ENCODE results near the gene ANKRD44.
A peak's percentile ranks its signal among the peaks of the same experiment; 100 is the strongest.
"Not testable (repeated sequence)": the region's sequence is repeated elsewhere in the genome, so short reads cannot be mapped to it uniquely, and the experiment has no call there.

ANKRD44 gene

DNA sequence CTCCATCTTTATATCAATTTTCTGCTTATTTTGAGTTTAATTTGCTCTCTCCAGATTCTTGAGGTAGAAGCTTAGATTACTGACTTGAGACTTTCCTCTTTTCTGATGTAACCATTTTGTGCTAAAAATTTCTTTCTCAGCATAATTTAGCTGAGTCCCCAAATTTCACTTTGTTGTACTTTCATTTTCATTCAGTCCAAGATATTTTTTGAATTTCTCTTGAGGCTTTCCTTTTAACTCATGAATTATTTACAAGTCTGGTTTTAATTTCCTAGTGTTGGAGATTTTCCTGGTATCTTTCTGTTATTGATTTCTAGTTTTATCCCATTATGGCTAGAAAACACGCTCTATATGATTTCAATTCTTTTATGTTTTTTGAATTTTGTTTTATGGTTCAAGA, 239.4 kb downstream of the ANKRD44 start:
- DNase-seq = no peak

DNA sequence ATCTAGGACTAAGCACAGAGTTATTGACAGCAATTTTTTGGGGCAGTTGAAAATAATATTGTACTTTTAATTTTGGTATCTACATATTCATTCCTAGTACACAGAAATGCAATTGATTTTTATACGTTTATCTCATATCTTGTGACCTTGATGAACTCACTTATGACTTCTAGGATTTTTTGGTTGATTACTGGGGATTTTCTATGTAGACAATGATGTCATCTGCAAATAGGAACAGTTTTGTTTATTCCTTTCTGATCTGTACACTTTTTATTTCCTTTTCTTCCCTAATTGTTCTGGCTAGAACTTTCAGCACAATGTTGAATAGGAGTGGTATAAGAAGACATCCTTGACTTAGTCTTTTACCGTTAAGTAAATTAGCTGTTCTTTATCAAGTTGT, 240.6 kb downstream of the ANKRD44 start:
- no peak for DNase-seq

DNA sequence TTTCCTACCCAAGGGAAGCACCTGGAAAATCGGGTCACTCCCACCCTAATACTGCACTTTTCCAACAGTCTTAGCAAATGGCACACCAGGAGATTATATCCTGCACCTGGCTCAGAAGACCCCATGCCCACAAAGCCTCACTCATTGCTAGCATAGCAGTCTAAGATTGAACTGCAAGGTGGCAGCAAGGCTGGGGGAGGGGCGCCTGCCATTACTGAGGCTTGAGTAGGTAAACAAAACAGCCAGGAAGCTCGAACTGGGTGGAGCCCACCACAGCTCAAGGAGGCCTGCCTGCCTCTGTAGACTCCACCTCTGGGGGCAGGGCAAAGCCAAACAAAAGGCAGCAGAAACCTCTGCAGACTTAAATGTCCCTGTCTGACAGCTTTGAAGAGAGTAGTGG, 248.0 kb downstream of the ANKRD44 start:
- DNase-seq = not testable (repeated sequence)

DNA sequence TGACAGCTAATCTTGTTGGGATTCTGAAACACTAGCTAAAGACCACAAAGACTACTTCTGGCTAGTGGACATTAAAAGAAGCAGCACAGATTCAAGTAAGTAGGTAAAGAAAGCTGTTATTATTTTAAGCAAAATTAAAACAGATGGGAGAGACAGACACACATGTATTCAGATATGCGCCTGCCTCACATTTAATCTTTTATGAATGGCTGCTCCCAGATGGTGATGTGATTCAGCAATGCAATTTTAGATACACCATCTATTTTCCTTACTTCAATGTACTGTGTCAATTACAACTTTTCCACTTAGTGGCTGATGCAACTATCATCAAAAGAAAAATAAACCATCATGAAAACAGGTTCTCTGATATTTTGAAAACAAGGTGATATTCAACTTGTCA, 251.1 kb downstream of the ANKRD44 start:
- DNase-seq = no peak

DNA sequence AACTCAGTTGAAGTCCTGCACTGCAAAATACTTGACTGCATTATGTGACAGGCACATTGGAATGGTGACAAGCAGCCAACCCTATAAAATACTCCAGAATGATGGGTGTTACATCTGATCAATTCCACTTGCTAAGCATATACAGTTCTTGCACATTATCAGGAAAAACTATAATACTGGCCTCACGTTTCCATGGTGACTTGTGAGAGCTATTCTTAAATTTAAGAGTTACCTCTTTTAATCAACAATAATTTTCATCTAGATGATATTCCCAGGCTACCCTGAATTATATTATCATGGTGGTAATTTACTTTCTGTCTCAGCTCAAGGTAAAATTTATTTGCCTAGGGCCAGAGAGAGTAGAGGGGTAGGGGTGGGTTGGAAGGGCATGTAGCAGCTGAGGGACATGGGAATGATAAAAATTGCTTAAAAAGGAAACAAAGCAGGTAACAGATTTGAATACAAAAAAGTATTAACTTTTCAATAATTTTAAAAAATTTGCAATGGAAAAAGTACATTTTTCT, 251.7 kb downstream of the ANKRD44 start:
- DNase-seq = no peak

DNA sequence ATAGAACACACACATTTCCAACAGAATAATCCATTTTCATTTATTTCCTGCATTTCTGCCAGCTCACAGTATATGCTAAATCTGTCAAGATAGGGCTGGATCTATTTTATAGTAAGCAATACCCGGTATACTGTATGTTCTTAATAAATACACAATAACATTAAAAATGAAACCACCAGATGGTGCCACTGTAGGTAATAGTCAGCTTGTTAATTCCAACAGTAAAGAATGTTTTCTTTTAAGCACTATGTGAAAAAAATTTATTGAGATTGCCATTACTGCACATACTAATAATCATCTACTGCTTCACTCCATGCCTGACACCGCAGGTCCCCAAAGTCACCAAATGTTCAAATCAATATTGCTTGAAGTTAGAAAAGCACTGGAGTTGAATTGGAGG, 252.6 kb downstream of the ANKRD44 start:
- DNase-seq = no peak

DNA sequence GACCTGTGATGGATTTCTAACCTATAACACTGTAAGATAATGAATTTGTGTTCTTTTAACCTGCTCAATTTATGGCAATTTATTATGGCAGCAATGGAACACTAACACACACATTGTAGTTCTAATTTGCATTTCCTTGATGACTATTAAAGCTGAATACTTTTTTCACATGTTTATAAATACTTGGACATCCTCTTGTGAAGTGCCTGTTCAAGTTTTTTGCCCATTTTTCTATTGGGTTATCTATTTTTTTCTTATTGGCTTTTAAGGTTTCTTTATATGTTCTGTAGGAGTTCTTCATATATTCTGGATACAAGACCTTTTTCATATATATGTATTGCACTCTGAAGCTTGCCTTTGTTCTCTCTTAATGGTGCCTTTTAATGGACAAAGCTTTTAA, 255.5 kb downstream of the ANKRD44 start:
- no peak for DNase-seq

DNA sequence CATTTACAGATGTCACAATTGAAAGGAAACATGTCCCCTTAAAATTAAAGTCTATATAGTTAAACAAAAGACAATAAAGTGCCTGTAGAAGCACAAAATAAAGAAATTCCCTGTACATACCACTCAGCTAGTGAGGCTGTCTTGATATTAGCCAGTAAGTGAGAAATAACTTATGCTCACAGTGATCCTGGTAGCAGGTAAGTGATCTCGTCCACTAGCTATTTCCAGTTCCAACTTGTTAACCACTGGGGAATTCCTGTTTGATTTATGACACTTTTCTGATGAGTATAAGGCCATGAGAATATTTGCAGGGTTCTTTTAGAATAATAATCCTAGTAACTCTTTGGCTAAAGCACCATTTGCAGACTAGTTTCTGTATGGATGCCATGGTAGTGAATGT, 256.1 kb downstream of the ANKRD44 start:
- no peak for DNase-seq

DNA sequence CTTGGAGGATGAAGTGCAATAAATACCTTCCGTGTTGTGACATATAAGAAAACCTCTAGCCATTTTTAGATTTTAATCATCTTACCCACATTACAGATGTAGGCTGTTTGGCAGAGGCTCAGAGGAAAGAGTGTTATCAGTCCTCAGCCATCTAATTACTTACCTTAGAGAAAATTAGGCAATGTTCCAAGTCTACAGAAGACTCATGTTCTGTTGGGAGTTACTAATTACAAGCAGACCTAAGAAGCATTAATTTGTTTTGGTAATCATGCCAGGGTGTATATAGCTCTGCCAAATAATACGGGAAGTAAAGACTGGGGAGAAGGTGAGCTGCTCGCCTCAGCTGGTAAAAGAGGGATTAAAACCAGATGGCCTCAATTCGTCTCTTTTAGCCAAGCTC, 258.2 kb downstream of the ANKRD44 start:
- DNase-seq = no peak

DNA sequence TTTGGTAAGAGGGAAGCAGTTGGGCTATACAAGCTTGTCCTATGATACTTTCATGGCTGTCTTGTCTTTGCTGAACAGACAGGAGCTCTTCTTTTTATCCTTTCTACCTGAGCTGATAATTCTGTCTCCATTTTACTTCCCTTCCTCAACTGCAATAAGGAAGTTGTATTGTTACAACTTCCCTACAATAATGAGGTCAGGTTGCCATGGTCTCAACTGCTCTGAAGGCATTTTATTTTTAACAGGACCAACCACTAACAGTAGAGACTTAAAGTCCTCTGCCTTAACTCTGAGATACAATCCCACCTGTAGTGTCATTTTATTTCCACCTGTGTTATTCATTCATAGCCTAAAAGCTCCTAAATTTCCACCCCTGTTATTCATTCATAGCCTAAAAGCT, 265.5 kb downstream of the ANKRD44 start:
- no peak for DNase-seq

DNA sequence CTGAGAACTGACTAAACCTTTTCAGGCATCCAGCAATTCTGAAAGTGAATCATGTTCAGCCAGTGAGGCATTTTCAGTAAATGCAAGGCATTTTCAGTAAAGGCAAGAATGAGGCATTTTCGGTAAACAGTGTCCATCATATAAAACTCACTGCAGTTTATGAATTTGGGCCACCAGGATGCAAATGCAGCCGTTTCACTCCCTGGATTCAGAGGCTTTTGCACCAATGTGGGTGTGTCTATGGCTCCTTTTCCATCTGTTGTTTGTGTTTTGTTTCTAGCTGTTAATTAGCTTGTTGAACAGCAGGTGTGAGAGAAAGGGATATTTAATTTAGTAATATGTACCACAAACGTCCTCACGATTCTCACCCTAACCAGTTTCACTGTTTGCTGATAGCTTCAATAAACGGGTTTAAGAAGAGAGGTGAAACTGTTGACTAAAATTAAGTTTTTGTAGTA, 267.8 kb downstream of the ANKRD44 start:
- no peak for DNase-seq

DNA sequence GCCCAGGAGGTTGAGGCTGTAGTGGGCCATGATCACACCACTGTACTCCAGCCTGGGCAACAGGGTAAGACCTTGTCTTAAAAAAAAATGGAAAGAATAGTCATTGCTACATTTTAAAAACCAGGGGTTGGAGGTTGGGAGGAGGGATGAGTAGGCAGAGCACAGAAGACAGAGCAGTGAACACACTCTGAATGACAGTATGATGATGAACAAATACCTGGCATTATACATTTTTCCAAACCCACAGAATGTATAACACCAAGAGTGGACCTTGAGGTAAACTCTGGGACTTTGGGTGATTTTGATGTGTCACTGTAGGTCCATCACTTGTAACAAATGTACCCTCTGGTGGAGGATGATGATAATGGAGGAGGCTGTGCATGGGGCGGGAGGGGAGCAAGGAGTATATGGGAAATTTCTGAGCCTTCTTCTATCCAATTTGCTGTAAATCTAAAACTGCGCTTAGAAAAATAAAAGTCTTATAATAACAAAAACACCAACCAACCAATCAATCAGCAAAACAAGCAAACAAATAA, 272.6 kb downstream of the ANKRD44 start:
- no peak for DNase-seq

DNA sequence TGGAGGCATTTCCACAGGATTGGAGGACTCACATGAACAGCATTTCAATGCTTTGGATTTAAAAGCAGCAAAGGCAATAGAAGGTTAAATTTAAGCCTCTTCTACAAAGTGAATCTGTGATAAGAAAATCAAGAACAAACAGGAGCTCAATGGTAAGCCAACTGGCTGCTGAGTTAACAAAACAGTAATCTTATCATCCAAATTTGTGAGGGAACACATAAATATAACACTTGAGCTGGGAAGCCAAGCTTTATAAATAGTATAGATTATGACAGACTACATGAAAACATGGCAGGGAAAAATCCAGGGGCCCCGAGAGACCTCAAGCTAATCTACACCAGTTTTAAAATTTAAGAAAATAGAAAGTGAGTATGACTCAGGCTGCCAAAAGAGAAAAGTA, 275.6 kb downstream of the ANKRD44 start:
- no peak for DNase-seq

DNA sequence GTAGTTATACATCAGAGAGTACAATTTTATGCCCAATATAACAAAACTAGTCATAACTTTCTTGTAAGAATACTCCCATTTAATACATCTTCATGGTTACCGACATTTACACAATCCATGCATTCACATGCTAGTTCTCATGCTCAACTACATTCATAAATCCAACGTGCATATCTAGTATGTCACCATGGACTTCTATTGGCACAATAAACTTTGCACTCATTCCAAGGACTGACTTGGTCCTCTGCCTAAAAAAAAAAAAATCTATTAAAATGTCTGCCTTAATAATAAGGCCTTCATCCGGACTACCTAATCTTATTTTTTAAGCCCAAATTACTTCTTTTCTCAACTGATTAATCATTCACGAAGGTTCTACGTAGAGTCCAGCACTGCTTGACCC, 276.3 kb downstream of the ANKRD44 start:
- no peak for DNase-seq

DNA sequence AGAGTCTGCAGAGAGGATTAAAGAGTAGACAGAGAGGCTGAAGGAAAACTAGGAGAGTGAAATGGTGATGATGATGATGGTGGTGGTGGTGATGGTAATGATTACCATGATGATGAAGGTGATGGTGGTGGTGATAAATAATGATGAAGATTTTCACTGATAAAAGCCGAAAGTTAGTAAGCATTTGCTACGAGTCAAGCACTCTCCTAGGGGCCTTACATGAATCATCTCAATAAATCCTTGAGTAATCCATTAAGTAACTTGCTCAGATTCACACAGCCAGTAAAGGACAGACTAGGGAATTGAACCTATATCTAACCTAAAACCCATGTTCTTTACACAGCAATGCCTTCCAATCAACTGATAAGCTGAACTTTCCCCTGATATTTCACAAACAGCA, 277.4 kb downstream of the ANKRD44 start:
- no peak for DNase-seq

DNA sequence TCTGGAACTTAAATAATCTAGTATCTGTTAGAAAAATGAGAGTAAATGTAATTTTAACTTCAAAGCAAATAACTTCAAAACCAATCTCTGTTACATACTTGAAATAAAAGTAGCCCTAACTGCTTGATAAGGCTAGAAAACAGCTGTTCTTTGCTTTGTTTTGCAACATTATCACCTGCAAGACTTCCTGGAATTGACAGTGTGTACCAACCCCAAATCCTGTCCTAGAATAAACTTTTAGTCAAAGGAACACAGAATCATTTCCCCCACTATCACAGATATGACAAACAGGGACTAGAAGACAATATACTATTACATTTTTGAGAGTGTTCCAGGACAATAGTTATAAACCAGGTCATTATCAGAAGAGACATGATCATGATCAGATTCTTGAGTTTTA, 278.8 kb downstream of the ANKRD44 start:
- DNase-seq = no peak

DNA sequence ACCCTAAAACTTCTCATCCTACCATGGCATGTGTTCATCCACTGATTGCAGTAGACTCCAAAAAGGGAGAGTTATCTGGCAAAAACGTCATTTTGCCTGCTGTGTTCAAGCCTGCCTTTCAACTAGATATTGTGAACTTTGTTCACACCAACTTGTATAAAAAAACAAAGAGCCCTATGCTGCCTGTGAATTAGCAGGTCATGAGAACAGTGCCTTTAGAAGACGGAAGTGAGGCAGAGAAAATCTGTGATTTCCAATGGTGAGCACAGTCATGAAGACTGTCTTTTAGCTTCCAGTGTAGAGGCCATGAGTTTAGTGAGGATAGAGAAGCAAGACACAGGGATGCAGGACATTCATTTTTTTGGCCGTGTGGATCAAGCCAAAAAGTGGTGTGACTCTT, 280.5 kb downstream of the ANKRD44 start:
- no peak for DNase-seq

DNA sequence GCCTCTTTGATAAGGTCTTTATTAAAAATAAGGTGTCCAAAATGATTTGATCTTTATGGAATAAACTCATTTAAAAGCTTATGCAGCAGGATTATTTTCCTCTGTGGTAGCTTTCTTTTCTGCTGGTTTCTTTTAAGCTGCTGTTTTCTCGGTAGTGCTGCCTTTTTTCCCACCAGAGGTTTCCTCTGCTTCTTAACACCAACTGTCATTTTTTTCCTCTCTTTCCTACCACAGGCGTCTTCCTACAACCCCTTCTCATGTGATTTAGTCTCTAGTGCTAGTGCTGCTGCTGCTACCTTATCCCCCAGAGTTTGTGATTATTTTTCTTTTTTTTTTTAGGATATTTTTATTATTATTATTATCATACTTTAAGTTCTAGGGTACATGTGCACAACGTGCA, 281.9 kb downstream of the ANKRD44 start:
- DNase-seq = no peak

DNA sequence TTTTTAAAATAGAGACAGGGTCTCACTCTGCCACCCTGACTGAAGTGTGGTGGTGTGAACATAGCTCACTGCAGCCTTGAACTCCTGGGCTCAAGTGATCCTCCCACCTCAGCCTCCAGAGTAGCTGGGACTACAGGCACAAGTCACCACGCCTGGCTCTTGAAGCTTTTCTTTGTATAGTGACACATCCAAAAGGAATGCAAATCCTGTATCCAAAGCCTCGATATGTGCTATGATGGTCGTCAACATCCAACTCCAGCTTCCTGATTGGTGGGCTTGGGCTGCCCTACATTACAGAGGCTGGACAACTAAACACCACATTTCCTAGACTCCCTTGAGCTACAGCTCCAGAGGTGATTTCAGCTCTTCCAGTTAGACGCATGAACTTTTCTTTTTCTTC, 282.4 kb downstream of the ANKRD44 start:
- peak; percentile 40 for DNase-seq

DNA sequence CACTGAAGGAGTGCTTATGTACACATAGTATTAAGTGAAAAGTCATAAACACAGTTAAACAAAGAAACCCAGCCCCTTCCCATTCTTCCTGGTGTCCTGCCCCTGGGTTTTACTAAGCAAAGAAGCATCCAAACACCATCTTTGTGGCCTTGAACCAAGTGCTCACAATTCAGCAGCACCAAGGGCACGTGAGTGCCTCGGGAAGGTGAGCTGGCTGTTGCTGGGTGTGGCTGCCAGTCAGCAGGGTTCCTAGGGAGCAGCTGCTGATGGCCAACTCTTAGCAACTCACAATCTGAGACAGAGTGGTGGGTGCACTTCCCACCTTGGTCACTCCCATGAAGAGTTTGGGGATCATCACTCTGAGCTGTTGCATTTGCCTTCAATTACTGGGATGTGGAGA, 286.4 kb downstream of the ANKRD44 start:
- DNase-seq = no peak

DNA sequence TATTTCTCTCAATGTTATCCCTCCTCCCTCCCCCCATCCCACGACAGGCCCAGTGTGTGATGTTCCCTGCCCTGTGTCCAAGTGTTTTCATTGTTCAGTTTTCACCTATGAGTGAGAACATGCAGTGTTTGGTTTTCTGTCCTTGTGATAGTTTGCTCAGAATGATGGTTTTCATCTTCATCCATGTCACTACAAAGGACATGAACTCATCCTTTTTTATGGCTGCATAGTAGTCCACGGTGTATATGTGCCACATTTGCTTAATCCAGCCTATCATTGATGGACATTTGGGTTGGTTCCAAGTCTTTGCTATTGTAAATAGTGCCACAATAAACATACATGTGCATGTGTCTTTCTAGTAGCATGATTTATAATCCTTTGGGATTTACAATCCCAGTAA, 289.7 kb downstream of the ANKRD44 start:
- not testable (repeated sequence) for DNase-seq

DNA sequence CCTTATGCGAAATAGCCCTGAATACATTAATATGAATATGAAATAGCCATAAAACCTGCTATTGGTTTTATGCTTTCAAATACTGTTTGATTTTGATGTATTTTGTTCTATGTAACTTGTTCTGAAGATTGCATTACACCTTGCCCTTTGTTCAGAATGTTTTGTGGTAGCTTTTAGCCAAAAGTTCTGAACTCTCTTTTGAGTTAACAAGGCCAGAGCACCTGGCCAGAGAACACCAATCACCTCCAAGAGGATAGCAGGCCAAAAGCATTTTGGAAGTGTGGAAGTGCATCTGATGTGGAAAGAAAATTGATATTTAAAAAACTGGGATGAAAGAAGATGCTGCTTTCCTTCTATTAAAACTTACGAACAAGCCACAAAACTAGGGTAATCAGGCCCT, 297.5 kb downstream of the ANKRD44 start:
- DNase-seq = no peak

DNA sequence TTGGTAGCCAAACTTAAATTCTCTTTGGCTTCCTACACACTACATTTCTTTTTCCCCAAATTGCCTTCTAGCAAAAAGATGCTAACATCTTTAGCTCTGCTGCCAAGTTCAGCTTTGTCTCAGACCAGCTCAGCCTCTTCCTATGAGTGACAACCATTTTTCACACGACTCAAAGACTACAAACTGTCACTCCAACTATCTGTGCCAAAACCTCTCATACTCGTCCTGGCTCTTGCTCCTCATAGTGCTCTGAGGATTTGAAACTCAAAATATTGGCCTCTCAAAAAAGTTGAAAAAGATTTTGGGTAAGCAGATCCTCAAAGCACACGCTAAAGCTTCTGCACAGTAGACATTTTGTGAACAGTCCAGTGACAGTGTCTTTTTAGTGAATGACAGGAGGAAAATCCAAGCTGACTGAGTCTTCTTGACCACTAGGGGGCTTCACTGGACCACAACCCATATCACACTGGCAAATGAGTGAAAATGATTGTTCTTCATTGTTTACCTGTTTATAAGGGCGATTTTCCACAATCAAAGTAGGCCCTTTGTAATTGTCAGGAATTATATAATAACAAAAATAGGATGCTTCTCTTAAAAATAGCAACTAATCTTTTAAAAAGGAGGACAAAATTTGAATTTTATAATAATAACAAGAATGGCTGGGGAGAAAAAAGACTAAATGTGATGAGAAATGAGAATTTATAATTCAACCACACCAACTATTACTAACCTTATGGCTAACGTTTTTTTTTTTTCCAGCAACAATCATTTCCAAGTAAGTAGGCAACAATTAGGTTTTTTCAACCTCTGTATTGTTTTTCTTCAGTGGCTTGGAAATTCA, 298.6 kb downstream of the ANKRD44 start:
- DNase-seq = no peak

DNA sequence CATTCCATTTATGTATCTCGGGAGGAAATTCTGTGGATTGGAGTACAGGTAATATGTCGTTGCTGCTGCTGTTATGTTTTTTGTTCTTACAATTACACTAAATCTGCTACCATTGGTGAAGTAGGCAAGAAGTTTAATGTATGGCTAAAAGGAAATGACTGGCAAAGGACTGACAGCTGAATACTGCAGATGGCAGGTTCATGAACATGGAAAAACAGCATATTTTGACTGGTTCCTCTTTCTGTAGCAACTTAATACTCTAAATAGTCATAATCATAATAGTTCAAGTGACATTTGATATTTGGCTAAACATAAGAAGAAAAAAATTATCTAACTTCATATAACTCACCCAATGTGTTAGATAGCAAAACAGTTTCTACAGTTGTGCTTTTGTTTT, 299.6 kb downstream of the ANKRD44 start:
- DNase-seq = no peak
